Rectal smooth muscle tissue (tissue), 1 donor: ENCODE measurements around the gene SAP30BP.

Experiments
- H3K27ac ChIP-seq: one replicate; pipeline ENCODE4 v1.7.0; 2013; ENCODE audit warnings: low read depth, low read length, inconsistent platforms
- H3K27me3 ChIP-seq: one replicate; pipeline ENCODE4 v1.7.0; 2013; ENCODE audit warnings: low read length; ENCODE audit not compliant: control insufficient read depth, insufficient read depth
- H3K36me3 ChIP-seq: one replicate; pipeline ENCODE4 v1.7.0; 2013; ENCODE audit warnings: low read length; ENCODE audit not compliant: control insufficient read depth, insufficient read depth
- H3K4me1 ChIP-seq: one replicate; pipeline ENCODE4 v1.7.0; 2013; ENCODE audit warnings: low read length; ENCODE audit not compliant: control insufficient read depth, insufficient read depth
- H3K4me3 ChIP-seq: one replicate; pipeline ENCODE4 v1.7.0; 2013; ENCODE audit warnings: low read length
- H3K9ac ChIP-seq: one replicate; pipeline ENCODE4 v1.7.0; 2013; ENCODE audit warnings: low read length

Gene SAP30BP

GRCh38 chr17:75733471-75733870 is 66.3 kb downstream of the SAP30BP start:
- Histone ChIP-seq H3K4me3 (no peak overlapping the region), H3K4me1 (no peaks in the 10 kb centered on the region), H3K27me3 (no peaks in the 10 kb centered on the region), H3K9ac (no peak overlapping the region), H3K27ac (no peak overlapping the region), H3K36me3 (peaks cover 9% of the 10 kb centered on the region)

DNA sequence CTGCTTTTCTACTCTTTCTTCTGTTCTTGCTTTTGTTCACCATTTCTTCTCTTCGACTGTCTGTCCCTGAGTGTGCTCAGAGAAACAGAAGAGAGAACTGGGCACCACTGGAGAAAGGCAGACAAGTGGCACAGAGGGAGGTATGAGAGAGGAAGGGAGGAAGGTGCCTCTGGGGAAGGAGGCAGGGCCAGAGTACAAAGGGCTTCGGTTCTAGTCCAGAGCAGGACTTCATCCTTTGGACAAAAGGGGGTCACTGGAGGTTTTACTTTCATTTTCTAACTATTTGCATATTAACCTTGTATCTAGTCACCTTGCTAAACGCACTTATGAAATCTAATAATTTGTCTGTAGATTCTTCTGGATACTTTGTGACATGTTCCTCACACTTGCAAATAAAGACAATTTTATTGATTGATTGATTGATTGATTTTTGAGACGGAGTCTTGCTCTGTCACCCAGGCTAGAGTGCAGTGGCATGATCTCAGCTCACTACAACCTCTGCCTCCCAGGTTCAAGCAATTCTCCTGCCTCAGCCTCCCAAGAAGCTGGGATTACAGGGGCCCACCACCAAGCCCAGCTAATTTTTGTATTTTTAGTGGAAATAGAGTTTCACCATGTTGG is 67.6 kb downstream of the SAP30BP start:
- Histone ChIP-seq H3K36me3 (peaks cover 9% of the 10 kb centered on the region), H3K27ac (no peak overlapping the region), H3K9ac (no peak overlapping the region), H3K4me3 (no peak overlapping the region), H3K4me1 (no peaks in the 10 kb centered on the region), H3K27me3 (no peaks in the 10 kb centered on the region)

DNA sequence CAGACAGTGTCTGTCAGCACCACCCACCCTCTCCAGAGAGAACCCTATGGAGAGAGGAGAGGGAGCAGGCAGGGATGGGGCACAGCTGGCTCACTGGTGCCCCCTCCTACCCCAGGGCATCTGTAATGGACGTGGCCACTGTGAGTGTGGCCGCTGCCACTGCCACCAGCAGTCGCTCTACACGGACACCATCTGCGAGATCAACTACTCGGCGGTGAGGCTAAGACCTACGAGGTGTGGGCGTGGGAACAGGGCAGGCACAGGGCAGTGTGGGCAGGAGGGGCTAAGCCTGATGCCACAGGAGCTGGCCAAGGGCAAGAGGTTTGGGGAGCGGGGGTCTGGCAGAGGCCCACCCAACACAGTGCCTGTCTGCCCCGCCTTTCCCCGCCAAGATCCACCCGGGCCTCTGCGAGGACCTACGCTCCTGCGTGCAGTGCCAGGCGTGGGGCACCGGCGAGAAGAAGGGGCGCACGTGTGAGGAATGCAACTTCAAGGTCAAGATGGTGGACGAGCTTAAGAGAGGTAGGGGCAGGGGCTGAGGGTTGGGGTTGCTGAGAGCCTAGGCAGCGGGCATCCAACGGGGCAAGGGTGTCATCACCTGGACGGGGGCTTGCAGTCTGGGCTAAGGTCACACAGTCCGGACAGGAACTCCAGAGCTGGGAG is 69.2 kb downstream of the SAP30BP start:
- no peaks in the 10 kb centered on the region for H3K27me3 ChIP-seq
- H3K9ac ChIP-seq: no peak overlapping the region
- H3K36me3 ChIP-seq: peaks cover 12% of the 10 kb centered on the region
- H3K4me3 ChIP-seq: no peak overlapping the region
- H3K4me1 ChIP-seq: no peaks in the 10 kb centered on the region
- no peak overlapping the region for H3K27ac ChIP-seq

DNA sequence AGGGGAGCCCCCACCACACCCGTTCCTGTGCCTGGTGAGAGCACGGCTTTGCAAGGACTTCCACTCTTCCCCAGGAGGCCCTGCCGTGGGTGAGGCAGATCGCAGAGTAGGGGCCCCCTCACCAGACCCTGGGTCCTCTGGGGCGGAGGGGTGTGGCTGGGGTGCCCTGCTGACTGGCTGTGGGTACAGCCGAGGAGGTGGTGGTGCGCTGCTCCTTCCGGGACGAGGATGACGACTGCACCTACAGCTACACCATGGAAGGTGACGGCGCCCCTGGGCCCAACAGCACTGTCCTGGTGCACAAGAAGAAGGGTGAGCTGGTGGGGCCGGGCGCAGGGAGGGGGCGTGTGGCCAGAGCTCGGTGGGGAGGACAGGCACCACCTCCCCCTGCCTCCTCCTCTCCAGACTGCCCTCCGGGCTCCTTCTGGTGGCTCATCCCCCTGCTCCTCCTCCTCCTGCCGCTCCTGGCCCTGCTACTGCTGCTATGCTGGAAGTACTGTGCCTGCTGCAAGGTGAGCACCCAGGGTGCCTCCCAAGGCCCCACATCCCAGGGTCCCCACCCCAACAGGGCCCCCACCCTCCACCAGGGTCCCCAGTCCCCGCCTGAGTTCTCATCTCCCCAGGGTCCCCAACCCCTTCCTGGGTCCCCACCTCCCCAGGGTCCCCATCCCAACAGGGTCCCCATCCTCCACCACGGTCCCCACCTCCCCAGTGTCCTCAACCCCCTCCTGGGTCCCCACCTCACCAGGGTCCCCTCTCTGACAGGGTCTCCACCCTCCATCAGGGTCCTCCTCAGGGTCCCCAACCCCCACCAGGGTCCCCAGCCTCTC is 70.2 kb downstream of the SAP30BP start:
- Histone ChIP-seq H3K27ac (no peak overlapping the region), H3K27me3 (no peaks in the 10 kb centered on the region), H3K36me3 (peaks cover 12% of the 10 kb centered on the region), H3K4me3 (no peak overlapping the region), H3K4me1 (no peaks in the 10 kb centered on the region), H3K9ac (no peak overlapping the region)

- Histone ChIP-seq H3K9ac (no peak overlapping the region), H3K36me3 (peaks cover 12% of the 10 kb centered on the region), H3K4me1 (no peaks in the 10 kb centered on the region), H3K27me3 (no peaks in the 10 kb centered on the region), H3K27ac (no peak overlapping the region), H3K4me3 (no peak overlapping the region)
Observed at GRCh38 chr17:75738218-75738802, 71.2 kb downstream of the SAP30BP start.

DNA sequence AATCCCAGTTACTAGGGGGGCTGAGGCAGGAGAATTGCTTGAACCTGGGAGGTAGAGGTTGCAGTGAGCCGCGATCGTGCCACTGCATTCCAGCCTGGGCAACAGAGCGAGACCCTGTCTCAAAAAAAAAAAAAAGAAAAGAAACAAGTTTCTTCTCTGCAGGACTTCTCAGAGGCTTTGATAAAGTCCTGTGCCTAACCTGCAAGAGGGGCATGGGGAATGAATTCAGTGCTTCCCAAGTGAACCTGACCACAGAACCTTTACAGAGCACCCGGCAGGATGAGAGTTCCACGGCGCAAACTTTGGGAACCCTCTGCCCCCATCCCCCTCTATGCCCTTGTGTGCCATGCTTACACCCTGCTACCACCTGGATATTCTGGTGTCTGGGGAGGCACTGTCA is 72.0 kb downstream of the SAP30BP start:
- H3K27ac ChIP-seq: no peak overlapping the region
- H3K36me3 ChIP-seq: peaks cover 9% of the 10 kb centered on the region
- no peaks in the 10 kb centered on the region for H3K27me3 ChIP-seq
- no peak overlapping the region for H3K9ac ChIP-seq
- no peaks in the 10 kb centered on the region for H3K4me1 ChIP-seq
- H3K4me3 ChIP-seq: no peak overlapping the region

DNA sequence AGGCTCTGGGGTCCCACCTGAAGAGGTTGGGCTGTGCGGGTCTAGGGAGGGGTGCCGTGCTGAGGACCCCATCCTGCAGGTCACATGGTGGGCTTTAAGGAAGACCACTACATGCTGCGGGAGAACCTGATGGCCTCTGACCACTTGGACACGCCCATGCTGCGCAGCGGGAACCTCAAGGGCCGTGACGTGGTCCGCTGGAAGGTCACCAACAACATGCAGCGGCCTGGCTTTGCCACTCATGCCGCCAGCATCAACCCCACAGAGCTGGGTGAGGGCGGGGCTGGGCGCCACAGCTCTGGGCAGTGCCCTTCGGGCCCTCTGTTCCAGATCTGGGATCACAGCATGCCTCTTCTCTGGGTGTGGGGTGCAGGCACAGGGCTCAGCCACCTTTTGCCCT is 72.7 kb downstream of the SAP30BP start:
- H3K9ac ChIP-seq: no peak overlapping the region
- H3K4me3 ChIP-seq: no peak overlapping the region
- H3K4me1 ChIP-seq: no peaks in the 10 kb centered on the region
- peaks cover 9% of the 10 kb centered on the region for H3K36me3 ChIP-seq
- H3K27ac ChIP-seq: no peak overlapping the region
- H3K27me3 ChIP-seq: no peaks in the 10 kb centered on the region

DNA sequence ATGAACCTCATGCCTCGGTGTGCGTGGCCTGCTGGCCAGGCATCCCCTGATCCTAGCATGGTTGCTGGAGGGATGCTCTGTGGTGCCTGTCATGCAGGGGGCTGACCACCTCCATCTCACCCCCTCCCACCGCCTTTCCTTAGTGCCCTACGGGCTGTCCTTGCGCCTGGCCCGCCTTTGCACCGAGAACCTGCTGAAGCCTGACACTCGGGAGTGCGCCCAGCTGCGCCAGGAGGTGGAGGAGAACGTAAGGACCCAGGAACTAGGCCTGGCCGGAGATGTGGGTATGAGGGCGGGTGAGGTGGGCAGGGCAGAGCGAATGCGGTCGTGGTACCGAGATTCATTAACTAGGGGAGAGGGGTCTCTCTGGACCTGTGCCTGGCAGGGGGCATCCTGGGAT is 73.1 kb downstream of the SAP30BP start:
- Histone ChIP-seq H3K36me3 (peaks cover 9% of the 10 kb centered on the region), H3K4me1 (no peaks in the 10 kb centered on the region), H3K9ac (no peak overlapping the region), H3K27me3 (no peaks in the 10 kb centered on the region), H3K4me3 (no peak overlapping the region), H3K27ac (no peak overlapping the region)

DNA sequence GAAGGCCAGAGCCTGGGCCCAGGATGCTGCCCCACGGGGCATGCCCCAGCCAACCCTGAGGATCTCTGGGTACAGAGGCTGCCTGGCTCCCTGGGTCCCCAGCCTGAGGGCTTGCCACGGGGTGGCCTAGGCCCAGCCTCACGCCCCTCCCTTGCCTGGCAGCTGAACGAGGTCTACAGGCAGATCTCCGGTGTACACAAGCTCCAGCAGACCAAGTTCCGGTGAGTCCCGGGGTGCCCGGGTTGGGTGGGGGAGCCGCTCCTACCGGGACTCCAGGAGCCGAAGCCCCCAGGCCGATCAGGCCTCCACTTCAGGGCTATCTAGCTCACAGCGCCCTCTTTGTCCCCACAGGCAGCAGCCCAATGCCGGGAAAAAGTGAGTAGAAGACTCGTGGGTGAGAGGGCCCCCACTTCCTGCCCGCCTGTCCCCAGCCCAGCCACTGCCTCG is 73.5 kb downstream of the SAP30BP start:
- H3K27me3 ChIP-seq: no peaks in the 10 kb centered on the region
- no peak overlapping the region for H3K9ac ChIP-seq
- H3K4me1 ChIP-seq: no peaks in the 10 kb centered on the region
- H3K4me3 ChIP-seq: no peak overlapping the region
- no peak overlapping the region for H3K27ac ChIP-seq
- peaks cover 9% of the 10 kb centered on the region for H3K36me3 ChIP-seq

GRCh38 chr17:75742337-75742736 is 75.2 kb downstream of the SAP30BP start:
- Histone ChIP-seq H3K27ac (no peak overlapping the region), H3K4me3 (no peak overlapping the region), H3K27me3 (no peaks in the 10 kb centered on the region), H3K4me1 (no peaks in the 10 kb centered on the region), H3K36me3 (peaks cover 2% of the 10 kb centered on the region), H3K9ac (no peak overlapping the region)

DNA sequence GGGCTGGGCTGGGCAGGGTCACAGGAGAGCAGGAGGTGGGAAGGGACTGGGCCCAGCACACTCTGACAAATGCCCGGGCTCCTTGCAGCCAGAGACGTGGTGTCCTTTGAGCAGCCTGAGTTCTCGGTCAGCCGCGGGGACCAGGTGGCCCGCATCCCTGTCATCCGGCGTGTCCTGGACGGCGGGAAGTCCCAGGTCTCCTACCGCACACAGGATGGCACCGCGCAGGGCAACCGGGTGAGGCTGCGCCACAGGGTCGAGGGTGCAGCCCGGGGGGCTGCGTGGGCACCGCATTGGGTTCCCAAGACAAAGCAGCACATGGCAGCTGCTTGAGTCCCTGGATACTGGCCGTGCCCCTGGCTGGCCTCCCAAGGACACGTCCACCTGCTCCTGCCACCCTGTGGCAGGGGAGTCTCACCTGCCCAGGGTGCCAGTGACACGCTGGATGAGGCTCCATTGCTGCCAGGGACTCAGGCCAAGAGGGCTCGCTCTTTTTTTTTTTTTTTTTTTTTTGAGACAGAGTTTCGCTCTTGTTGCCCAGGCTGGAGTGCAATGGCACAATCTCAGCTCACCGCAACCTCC is 76.6 kb downstream of the SAP30BP start:
- Histone ChIP-seq H3K36me3 (peaks cover 3% of the 10 kb centered on the region), H3K4me1 (peaks cover 3% of the 10 kb centered on the region), H3K27me3 (no peaks in the 10 kb centered on the region), H3K4me3 (no peak overlapping the region), H3K27ac (no peak overlapping the region), H3K9ac (no peak overlapping the region)

DNA sequence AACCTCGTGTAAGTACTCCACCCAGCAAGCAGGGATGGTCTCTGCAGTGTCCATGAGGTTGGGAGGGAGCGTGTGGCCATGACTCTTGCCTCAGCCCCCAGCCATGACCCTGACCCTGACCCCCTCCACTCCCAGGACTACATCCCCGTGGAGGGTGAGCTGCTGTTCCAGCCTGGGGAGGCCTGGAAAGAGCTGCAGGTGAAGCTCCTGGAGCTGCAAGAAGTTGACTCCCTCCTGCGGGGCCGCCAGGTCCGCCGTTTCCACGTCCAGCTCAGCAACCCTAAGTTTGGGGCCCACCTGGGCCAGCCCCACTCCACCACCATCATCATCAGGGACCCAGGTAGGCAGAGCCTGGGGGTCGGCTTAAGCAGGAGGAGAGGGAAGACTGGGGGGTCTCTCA is 81.6 kb downstream of the SAP30BP start:
- no peak overlapping the region for H3K4me3 ChIP-seq
- peaks cover 25% of the 10 kb centered on the region for H3K36me3 ChIP-seq
- peaks cover 7% of the 10 kb centered on the region for H3K4me1 ChIP-seq
- H3K27ac ChIP-seq: no peak overlapping the region
- H3K9ac ChIP-seq: no peak overlapping the region
- no peaks in the 10 kb centered on the region for H3K27me3 ChIP-seq
